MM.1S (cell line): Measurements from ENCODE around the gene USP31.

Experiments used
- DNase-seq: peaks from one replicate; pipeline ENCODE4 v3.0.0-alpha.2; 2015
- H2AFZ ChIP-seq: fragments of 300-600 bp; sonication (generic); 2 replicates; pipeline ENCODE4 v1.6.0; 2016; ENCODE audit warnings: antibody characterized with exemption, low read length
- H3F3A ChIP-seq: fragments of 300-600 bp; sonication (generic); 2 replicates; pipeline ENCODE4 v1.6.1; 2016; ENCODE audit warnings: mild to moderate bottlenecking, antibody characterized with exemption, low read length, moderate library complexity, mixed read lengths; ENCODE audit not compliant: insufficient read depth
- H3K27ac ChIP-seq: fragments of 300-600 bp; sonication (generic); 2 replicates; pipeline ENCODE4 v1.5.1; 2016; ENCODE audit warnings: mild to moderate bottlenecking, low read length
- H3K27me3 ChIP-seq: fragments of 300-600 bp; sonication (generic); replicated peaks from 2 replicates; pipeline ENCODE4 v1.6.0; 2016; ENCODE audit warnings: low read length; ENCODE audit not compliant: insufficient read depth
- H3K36me3 ChIP-seq: fragments of 300-600 bp; sonication (generic); replicated peaks from 2 replicates; pipeline ENCODE4 v1.6.1; 2016; ENCODE audit warnings: mild to moderate bottlenecking, low read length, mixed read lengths; ENCODE audit not compliant: insufficient read depth
- H3K4me1 ChIP-seq: fragments of 300-600 bp; sonication (generic); 2 replicates; pipeline ENCODE4 v1.6.1; 2016; ENCODE audit warnings: low read length, mixed read lengths
- H3K4me2 ChIP-seq: fragments of 300-600 bp; sonication (generic); 2 replicates; pipeline ENCODE4 v1.6.0; 2016; ENCODE audit warnings: low read depth, low read length
- H3K4me3 ChIP-seq: fragments of 300-600 bp; sonication (generic); 2 replicates; pipeline ENCODE4 v1.5.1; 2016; ENCODE audit warnings: low read length, mixed read lengths
- H3K79me2 ChIP-seq: fragments of 300-600 bp; sonication (generic); 2 replicates; pipeline ENCODE4 v1.6.1; 2016; ENCODE audit warnings: mixed run types, low read length, mixed read lengths
- H3K9ac ChIP-seq: fragments of 300-600 bp; sonication (generic); 2 replicates; pipeline ENCODE4 v1.6.1; 2016; ENCODE audit warnings: low read length, mixed read lengths
- H3K9me2 ChIP-seq: fragments of 300-600 bp; sonication (generic); replicated peaks from 2 replicates; pipeline ENCODE4 v1.6.1; 2016; ENCODE audit warnings: mild to moderate bottlenecking, low read length, mixed read lengths; ENCODE audit not compliant: insufficient read depth
- H3K9me3 ChIP-seq: fragments of 300-600 bp; sonication (generic); replicated peaks from 2 replicates; pipeline ENCODE4 v1.6.1; 2016; ENCODE audit warnings: mild to moderate bottlenecking, low read length, mixed read lengths; ENCODE audit not compliant: insufficient read depth
- H4K20me1 ChIP-seq: fragments of 300-600 bp; sonication (generic); 2 replicates; pipeline ENCODE4 v1.6.1; 2016; ENCODE audit warnings: mild to moderate bottlenecking, low read length, moderate library complexity, mixed read lengths; ENCODE audit not compliant: insufficient read depth
- CTCF ChIP-seq: fragments of 300-600 bp; sonication (generic); IDR thresholded peaks from 2 replicates; pipeline ENCODE4 v1.5.1; 2016; ENCODE audit warnings: antibody characterized with exemption, low read length, mixed read lengths
- EZH2 ChIP-seq: fragments of 300-600 bp; sonication (generic); optimal IDR thresholded peaks from 2 replicates; pipeline ENCODE3; 2017; ENCODE audit warnings: low read depth, mild to moderate bottlenecking, antibody characterized with exemption, low read length, mixed read lengths
- EZH2phosphoT487 ChIP-seq: fragments of 300-600 bp; sonication (generic); IDR thresholded peaks from 2 replicates; pipeline ENCODE4 v1.6.1; 2018; ENCODE audit warnings: antibody characterized with exemption, low read length

Gene USP31

DNA sequence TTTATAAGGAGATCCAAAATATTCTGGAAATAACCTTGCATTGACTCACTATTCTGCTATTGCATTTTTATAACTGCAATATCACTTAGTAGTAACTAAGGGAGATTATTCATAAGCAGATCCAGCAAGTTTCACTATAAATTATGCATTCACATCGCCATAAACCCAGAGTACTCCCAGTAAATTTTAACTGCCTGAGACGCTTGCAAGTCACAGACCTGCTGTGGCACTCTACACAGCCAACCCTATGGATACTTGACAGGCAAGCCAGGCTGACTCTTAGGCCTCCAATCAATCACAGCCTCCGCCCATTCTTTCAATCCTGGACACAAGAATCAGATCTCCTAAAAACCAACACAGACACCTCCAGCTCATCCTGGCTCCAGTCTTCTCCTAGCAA lies 28.2 kb downstream of the USP31 start:
- H4K20me1 ChIP-seq = no peaks in the 10 kb centered on the region
- no peak overlapping the region for H3K27ac ChIP-seq
- H3F3A ChIP-seq = no peaks in the 10 kb centered on the region
- H3K4me2 ChIP-seq = no peak overlapping the region
- H3K9me2 ChIP-seq = no peaks in the 10 kb centered on the region
- no peak overlapping the region for H3K9ac ChIP-seq
- no peak overlapping the region for H3K4me3 ChIP-seq
- H3K4me1 ChIP-seq = no peaks in the 10 kb centered on the region
- TF ChIP-seq CTCF (no peak), EZH2phosphoT487 (no peak), EZH2 (no peak)
- no peaks in the 10 kb centered on the region for H3K27me3 ChIP-seq
- no peaks in the 10 kb centered on the region for H3K9me3 ChIP-seq
- no peak overlapping the region for H2AFZ ChIP-seq
- DNase-seq = no peak
- H3K79me2 ChIP-seq = peaks cover 80% of the 10 kb centered on the region
- no peaks in the 10 kb centered on the region for H3K36me3 ChIP-seq

GRCh38 chr16:23120562-23120961 lies 28.7 kb downstream of the USP31 start:
- DNase-seq = no peak
- Histone ChIP-seq H3K79me2 (peaks cover 80% of the 10 kb centered on the region), H3K9me2 (no peaks in the 10 kb centered on the region), H3K9me3 (no peaks in the 10 kb centered on the region), H3K27ac (no peak overlapping the region), H4K20me1 (no peaks in the 10 kb centered on the region), H3K4me2 (no peak overlapping the region), H3K36me3 (no peaks in the 10 kb centered on the region), H3K4me1 (no peaks in the 10 kb centered on the region), H3F3A (no peaks in the 10 kb centered on the region), H3K4me3 (no peak overlapping the region), H3K9ac (no peak overlapping the region), H2AFZ (no peak overlapping the region), H3K27me3 (no peaks in the 10 kb centered on the region)
- TF ChIP-seq EZH2 (no peak), EZH2phosphoT487 (no peak), CTCF (no peak)

- Histone ChIP-seq H3K9ac (no peak overlapping the region), H2AFZ (no peak overlapping the region), H3K9me3 (no peaks in the 10 kb centered on the region), H3F3A (no peaks in the 10 kb centered on the region), H3K4me1 (no peaks in the 10 kb centered on the region), H3K4me2 (no peak overlapping the region), H3K4me3 (no peak overlapping the region), H3K36me3 (no peaks in the 10 kb centered on the region), H3K79me2 (peaks cover 77% of the 10 kb centered on the region), H3K9me2 (no peaks in the 10 kb centered on the region), H3K27me3 (no peaks in the 10 kb centered on the region), H3K27ac (no peak overlapping the region), H4K20me1 (no peaks in the 10 kb centered on the region)
- TF ChIP-seq EZH2 = no peak
- no peak for TF ChIP-seq CTCF
- TF ChIP-seq EZH2phosphoT487 = no peak
- no peak for DNase-seq
Observed at GRCh38 chr16:23119570-23119969, 29.7 kb downstream of the USP31 start.
